Measurements from ENCODE around the gene LYZL1.

- TF ChIP-seq POLR2AphosphoS5 (IDR thresholded peaks at IDR 0.05; ENCODE audit: low read depth, low read length), result no peak
- no peak for TF ChIP-seq POLR2A (IDR thresholded peaks at IDR 0.05; ENCODE audit: low read depth, low read length)
- no peak for TF ChIP-seq TAF1 (IDR thresholded peaks at IDR 0.05; ENCODE audit: borderline replicate concordance, low read depth, low read length)
Observed at GRCh38 chr10:29346296-29347001, 57.6 kb downstream of the LYZL1 start.
